ENCODE data around the gene TLR10.

Gene TLR10

GRCh38 chr4:38728631-38729141 lies 54.1 kb downstream of the TLR10 start:
- DNase-seq (ENCODE audit: low read depth): no peak

DNA sequence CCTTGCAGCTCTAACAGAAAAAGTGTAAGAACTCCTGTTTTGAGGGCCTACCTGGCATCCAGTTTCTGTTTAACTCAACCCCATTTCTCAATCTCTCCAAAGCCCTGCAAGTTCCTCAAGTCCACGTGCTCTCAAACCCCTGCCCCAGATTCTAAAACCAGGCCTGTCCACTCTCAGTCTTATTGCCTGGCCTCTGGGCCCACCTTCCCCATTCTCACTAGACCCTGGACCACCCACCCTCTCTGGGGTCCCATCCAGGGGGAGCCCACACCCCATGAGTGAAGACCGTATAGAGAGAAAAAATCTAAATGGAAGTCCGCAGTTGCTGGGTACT lies 58.3 kb downstream of the TLR10 start:
- no peak for DNase-seq (ENCODE audit: low read depth)

GRCh38 chr4:38723726-38724474 lies 58.9 kb downstream of the TLR10 start:
- no peak for DNase-seq (ENCODE audit: low read depth)

- DNase-seq (ENCODE audit: low read depth): no peak
Measured at GRCh38 chr4:38723114-38723513, 59.7 kb downstream of the TLR10 start.

Data from stimulated activated CD8-positive, alpha-beta memory T cell treated with anti-CD3 and anti-CD28 coated beads, Interleukin-15, amount 100 ng/mL, for 24 hours (primary cell).